Stimulated activated CD4-positive, alpha-beta T cell treated with anti-CD3 and anti-CD28 coated beads, Interleukin-1b, Interleukin-23, amount 100 ng/mL, for 24 hours (primary cell): ENCODE measurements around the gene C3orf20.

ENCODE experiments used
- DNase-seq, 4 experiments: peaks; one replicate each; pipeline ENCODE4 v3.0.0-alpha.2; 2020; ENCODE audit warnings: low read depth in 4 of 4, low spot score in 1 of 4

Gene C3orf20

DNA sequence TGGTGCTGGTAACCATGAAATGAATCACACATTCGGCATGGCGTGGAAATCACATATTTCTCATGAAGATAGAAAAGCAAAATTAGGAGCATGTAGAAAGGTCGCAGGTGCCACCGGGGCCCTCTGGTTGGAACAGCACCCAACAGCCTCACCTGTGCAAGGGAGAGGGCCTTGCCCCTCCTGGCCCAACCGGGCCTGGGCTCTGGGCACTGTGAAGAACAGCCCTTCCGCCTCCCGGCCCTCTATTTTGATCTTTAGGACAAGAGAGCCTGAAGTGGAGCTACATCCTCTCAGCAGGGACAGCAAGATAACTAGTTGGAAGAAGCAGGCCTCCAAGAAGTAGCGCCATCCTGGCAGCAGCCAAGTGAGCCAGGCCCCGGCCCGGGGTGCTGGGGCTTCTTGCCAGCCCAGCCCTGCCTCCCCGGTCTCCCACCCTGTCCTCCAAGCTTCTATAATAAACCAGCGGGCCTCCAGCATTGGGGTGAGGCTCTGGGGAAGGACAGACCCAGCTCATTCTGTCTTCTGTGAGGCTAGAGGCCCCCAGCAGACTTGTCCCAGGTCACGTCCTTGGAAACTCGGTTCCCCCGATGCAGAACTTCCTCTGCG, 97.7 kb downstream of the C3orf20 start:
- no peak for DNase-seq

DNA sequence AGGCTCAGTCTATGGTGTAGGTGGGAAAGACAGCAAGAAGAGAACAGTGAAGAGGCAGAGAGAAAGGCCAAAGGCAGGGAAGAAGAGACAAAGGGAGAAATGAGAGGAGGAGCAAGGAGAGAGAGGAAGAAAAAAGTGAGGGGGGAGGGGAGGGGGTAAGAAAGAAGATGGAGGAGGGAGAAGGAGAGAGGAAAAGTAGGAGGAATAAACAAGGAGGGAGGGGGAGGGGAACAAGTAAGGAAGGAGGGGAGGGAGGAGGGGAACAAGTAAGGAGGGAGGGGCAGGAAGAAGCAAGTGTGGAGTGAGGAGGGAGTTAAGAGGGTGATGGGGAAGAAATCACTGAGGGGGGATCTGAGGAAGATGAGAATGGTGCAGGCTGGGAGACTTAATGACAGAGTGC, 98.3 kb downstream of the C3orf20 start:
- no peak for DNase-seq

DNA sequence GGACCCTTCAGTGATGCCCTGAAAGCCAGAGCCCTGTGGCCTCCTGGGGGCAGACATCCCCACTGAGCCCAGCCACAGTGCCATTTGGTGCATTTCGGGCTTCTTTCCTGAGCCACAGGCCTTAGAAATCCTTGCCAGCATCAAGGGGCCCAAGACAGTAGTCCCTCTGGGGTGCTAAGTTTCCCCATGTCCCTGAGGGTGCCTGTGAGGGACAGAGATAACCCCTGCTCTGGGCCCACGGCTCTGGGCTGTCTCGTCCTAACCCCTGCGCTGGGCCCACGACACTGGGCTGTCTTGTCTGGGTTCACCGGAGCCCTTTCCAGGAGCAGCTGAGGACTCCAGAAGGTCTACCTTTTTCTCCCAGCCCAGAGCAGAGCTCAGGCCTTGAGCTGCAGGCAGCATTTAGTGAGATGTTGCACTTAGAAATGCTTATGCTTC, 98.8 kb downstream of the C3orf20 start:
- no peak for DNase-seq

DNA sequence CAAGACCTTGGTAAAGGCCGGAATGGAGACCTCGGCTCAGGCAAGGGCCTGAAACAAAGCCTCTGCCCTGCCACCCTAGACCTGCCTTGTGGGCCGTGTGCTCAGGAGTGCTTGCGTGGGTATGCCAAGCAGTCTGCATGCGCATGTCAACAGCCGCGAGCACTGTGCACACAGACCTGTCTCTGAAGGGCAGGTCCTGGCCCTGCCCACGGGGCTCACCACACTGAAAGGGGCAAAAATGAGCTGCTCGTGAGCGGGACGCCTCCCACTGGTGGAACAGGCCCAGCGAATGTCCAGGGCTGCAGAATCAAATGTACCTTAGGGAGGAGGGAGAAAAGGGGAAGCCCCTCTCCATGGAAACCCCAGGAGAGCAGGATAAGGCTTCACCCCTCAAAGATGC, 99.5 kb downstream of the C3orf20 start:
- no peak for DNase-seq

DNA sequence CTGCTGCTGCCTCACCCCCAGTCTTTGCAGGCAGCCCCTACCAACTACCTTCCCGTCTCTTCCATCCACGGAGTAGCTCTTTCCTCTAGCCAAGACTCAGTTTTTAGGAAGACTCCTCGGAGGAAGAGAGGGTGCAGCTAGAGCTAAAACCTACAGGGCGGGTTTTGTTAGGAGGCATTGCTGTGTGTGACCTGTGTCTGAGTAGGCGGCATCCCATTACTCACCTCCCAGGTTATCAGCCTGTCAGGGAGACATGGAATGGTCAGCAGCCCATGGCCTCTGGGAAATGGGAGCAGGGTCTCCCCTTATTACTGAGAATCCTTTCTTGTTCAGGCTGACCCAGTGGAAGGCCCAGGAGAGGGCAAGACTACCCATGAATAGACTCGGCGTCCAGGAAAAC, 100.1 kb downstream of the C3orf20 start:
- DNase-seq, result no peak

DNA sequence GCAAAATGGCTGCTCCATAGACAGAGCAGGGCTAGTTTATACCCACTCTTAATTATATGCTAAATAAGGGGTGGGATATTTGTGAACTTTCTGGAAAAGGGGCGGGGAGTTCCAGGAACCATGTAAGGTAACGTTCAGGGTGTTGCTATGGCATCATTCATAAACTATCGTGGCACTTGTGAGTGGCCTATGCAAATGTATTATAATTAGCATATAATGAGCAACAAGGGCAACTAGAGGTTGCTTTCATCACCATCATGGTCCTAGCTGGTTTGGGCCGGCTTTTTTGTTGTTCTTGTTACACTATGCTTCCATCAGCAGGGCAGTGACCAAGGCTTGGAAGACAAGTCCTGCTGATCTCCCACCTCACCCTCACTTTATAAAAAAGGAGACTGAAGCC, 100.6 kb downstream of the C3orf20 start:
- DNase-seq, result no peak

DNA sequence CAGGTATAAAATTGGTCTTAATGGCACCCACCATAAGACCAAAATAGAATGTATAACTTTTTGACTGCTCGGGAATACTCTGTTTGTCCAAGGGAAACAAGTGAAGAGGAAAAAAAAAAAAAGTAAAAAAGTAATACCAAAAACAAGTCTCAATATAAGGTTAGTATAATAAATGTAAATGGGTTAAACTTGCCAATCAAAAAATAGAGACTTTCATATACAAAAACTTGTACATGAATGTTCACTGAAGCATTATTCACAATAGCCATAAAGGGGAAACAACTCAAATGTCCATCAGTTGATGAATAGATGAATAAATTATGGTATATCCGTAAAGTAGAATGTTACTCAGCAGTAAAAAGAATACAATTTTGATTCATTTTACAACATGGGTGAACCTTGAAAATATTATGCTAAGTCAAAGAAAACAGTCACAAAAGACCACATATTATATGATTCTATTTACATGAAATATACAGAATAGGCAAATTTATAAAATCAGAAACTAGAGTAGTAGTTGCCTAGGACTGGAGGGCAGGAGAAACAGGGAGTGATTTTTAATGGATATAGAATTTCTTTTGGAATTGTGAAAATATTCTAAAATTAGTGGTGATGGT, 104.2 kb downstream of the C3orf20 start:
- no peak for DNase-seq

DNA sequence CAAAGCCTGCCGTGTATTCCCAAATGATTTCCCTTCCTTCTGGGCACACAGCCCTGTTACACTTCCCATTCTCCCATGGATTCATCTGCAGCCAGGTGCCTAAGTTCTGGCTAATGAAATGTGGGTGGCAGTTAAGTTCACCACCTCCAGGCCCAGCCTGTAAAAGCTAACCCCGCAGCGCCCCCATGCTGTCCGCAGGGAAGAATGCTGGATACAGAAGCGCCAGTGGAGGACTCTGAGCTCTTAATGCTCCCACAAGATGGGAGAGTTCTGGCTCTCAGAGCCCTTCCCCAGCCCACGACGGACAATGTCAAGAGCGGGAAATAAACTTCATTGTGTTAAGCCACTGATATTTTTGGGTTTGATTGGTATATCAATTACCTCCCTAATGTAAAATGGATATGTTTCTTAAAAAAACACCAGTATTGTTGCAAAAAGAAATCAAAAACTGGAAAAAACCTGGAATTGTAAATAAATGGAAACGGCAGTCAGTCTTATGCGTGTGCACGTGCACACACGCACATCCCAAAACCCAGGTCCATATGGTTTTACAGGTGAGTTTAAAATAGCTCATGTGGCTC, 106.1 kb downstream of the C3orf20 start:
- DNase-seq, result peak in 1 of 4 experiments; percentile 7

DNA sequence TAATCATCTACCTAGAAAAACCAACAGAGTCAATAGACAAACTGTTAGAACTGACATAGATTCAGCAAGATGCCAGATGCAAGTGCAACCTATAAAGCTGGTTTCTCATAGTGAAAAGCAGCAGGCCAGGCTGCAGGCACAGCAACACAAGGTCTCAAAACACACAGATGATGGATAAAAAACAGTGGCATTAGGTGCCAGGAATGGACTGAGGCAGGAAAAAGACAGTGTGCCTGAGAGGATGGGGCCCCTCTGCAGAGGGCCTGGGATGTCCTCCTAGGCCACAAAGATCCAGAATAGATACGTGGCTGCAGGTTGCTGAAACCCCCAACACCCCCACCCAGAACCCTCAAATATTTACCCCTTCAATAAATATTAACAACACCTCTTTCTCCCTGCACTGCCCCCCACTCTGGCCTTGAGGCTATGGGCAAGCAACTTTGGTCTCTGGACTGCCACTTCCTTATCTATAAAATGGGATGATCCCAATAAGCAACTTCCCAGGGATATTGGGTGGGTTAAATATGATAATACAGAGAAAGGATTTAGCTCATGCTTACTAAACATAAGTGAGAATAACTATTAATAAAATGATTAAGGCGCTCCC, 108.6 kb downstream of the C3orf20 start:
- no peak for DNase-seq

DNA sequence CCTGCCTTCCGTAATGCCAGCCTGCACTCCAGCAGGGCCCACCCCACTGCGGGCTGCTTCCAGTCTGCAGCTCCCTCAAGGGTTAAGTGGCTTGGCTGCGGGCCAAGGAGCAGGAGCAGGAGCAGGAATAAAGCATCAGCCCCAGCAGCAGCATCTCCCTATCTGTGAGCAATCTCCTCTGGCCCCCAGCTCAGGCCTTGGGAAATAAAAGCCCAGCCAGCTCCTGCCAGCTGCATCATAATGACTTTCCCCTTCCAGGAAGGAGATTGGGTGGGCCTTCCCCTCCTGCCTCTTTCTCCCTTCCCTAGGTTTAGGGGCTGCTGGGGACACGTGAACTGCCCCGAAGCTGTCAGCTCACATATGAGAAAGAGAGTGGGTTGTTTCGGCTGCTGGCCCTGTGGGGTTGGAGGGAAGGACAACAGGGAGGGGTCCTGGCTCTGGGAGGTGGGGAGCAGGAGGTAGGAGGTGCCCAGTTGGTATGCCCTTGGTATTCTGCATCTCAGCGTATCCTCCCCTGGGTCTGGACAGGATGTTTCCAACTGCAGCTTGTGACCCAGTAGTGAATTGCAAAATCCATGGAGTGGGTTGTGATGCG, 109.2 kb downstream of the C3orf20 start:
- no peak for DNase-seq

DNA sequence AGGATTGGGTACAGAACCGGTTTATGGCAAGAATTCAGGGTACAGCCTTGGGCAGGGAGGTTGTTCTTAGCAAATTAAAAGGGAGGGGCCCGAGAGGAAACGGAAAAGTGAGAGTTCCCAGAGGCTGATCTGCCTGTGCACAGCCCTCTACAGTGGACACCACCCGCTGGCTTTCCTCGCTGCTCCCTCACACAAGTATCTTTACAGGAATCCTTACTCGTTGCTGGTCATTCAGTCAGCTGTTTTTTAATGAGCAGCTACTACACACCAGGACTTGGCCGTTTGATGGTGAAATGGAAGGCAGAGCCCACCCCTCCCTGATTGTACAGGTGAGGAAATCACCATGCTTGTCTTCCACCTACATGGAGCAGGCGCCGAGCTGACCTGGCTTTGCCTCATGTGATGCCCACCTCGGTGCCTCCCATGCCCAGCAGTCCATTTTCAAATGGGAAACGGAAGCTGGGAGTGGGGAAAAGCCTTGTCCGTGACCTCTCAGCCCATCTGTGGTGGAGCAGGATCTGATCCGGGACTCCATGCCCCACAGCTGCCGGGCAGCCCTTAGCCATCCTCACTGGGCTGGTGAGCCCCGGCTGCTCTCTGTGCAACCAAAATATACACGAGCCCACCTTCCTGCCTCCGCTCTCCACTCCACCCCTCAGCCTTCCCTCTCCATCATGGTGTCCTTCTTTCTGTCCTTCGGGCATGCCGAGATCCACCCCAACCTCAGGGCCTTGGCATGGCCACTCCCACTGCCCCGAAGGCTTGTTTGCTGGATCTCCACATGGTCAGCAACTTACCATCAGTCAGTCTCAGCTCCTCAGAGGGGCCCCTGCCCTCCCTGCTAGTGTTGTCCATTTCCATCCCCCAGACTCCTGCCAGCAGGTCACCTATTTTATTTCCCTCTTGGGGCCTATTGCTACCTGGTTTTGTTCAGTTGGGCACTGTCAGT, 110.5 kb downstream of the C3orf20 start:
- DNase-seq, result no peak

DNA sequence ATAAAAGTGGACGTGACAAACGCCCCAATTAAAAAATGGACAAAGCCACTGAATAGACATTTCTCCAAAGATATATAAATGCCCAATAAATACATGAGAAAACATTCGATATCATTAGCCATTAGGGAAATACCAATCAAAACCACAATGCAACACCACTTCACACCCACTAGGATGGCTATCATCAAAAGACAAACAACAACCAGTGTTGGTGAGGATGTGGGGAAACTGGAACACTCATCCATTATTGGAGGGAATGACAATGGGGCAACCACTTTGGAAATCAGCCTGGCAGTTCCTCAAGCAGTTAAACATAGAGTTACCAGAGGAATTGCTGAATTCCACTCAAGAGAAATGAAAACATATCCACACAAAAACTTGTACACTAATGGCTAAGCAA, 111.4 kb downstream of the C3orf20 start:
- no peak for DNase-seq

DNA sequence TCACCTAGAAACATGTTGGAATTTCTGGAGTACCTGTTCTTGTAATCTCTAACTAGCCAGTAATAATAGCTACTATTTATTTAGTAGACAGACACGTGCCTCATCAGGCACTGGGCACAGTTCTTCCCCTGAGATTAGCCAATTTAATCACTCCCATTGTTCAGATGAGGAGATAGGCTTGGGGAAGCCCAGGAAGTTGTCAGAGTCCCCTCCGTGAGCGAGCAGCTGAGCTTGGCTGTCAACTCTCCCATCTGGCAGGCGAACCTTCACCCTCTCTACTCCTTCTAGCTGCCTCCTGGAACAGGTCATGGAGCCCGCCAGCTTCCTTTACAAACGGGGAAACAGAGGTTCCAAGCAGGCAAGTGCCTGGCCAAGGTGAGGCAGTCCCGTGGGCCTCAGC, 112.7 kb downstream of the C3orf20 start:
- no peak for DNase-seq

DNA sequence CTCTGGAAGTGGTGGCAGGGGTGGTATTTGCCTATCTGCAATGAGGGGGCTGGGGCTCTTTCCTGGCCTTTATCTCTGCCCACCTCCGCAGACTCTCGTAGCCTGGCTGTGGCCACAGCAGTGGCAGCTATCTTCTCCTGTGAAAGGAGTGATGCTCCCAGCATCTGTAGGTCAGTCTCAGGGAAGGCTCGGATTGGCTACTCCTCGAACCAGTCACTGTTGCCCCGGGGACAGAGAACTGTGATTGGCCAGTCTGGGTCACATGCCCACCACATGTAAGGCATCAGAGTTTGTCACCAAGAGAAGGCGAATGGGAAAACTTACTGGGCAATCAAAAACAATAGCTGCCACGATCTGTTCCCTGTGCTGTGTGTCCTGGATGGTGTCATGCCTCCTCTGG, 113.7 kb downstream of the C3orf20 start:
- DNase-seq, result no peak

DNA sequence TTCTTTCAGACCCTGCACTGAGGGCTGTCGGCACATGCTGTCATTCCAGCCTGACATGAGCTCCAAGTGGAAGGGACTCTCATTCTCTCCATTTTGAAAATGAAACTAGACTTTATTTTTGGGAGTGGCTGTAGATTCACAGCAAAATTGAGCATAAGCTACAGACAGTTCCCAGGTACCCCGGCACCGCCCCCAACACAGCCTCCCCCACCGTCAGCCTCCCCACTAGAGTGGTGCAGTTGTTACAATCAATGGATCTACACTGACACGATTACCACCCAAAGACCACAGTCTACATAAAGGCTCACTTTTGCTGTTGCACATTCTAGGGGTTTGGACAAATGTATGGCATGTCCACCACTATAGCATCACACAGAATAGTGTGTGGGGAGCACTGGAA, 114.3 kb downstream of the C3orf20 start:
- no peak for DNase-seq

DNA sequence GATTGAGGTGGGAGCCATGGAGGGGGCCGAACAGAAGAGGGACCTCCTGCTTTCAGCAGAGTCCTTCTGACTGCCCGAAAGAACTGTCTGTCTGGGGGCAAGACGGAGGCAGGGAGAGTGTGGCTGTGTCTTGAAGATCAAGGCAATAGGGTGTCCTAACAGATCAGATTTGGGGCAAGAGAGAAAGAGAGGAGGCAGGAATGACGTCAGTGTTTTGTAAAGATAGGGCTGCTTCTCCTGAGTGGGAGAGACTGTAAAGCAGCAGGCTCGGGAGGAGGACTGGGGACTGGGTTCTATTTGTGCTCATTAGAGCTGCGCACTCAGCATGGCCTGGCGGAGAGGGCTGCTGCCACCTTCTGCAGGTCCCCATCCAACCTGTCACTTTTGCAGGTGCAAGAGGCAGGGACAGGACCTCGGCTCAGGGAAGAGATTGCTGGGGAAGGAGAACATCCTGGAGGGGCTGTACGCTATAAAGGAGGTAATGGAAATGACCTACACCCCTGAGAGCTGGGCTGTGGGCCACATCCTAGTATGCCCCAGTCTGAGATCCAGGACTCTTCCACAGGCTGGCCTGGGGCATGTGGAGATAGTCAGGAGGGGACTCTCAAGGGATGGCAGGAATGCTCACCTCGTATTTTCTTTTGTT, 114.8 kb downstream of the C3orf20 start:
- no peak for DNase-seq

DNA sequence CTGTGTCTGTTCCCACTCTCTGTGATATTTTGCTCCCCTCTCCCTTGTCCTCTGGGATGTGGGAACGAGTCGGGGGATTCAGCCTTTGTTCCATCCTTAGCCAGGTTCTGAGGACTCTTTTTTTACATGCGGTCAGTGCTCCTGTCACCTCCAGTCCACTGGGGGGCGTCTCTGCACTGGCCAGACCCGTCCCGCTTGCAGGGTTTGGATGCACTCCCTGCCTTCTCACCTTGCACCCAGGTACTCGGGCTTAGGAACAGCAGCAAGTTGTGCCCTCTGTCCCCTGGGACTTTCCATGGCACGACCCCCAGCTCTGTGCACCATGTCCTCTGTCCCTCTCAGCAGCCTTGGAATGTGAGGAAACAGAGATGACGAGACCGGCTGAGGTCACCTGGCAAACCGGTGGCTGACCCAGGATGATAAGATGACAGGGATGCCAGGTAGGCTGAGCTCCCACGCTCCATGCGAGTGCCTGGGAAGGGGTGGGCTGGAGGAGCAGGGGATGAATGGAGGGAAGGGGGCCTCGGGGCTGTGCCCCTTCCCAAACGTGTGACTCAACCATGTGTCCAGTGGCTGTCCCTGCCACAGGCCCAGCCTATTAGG, 116.5 kb downstream of the C3orf20 start:
- DNase-seq, result peak in 2 of 4 experiments; percentile 9 to 44

DNA sequence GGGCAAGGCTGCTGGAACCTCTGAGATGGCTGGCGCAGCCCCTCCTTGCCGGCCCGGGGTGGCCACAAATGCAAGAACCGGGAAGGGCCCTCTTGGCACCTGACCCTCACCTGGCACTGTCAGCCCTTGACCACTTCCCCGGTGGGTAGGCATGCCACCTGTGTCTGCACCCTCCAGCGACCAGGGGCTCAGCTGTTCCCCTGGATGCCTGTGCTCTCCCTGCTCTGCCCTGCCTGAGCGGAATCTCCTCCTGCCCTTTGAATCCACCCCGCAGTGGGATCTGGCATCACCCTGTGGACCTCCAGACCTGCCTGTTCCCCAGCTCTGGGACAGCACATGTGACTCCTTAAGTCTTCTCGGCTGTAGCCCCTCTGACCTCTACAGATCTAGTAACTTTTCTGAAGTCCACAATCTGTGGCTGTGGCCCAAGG, 117.8 kb downstream of the C3orf20 start:
- no peak for DNase-seq

DNA sequence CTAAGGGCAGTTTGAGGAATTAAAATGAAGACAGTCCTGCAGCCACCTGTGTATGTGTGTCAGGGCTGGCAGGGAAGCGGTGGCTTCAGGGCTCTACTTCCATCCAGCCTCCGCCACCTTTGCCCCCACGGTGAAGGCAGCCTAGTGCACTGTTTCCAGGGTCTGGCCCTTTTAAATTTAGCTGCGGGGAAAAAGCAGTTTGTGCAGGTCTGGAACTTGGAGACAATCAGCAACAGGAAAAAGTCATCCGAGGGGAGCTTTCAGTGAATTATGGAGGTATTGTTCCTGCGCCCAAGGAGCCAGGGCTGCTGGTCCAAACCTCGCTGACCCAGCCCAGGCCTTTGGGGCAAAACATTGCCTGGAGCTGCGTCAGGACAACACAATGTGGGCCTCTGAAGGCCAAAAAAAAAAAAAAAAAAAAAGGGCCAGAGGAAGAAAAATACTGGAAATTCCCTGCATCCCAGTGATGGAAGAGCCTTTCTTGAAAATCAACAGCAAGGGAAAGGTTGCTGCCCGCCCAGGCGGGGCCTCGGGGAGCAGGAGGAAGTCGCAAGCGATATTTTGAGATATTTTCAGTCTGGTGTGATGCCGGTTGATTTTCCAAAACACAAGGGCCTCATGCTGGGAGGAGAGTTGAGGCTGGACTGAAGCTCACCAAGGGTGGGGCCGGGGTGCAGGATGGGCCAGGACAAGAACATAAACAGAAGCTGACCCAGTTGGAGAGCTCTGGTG, 118.4 kb downstream of the C3orf20 start:
- no peak for DNase-seq
